ENCODE data around the gene PEPD. TPM values are rescaled to one million over a fixed set of nuclear protein-coding genes. Genes with fewer than 3 reads are reported as not detected.

PEPD gene
- total and polyA plus RNA-seq, 10 of the 15 experiments (the other 5 are each of a cell fraction or from before 2014, with no cell fraction given) = 1.4 to 52.0 (median 20.2) TPM

DNA sequence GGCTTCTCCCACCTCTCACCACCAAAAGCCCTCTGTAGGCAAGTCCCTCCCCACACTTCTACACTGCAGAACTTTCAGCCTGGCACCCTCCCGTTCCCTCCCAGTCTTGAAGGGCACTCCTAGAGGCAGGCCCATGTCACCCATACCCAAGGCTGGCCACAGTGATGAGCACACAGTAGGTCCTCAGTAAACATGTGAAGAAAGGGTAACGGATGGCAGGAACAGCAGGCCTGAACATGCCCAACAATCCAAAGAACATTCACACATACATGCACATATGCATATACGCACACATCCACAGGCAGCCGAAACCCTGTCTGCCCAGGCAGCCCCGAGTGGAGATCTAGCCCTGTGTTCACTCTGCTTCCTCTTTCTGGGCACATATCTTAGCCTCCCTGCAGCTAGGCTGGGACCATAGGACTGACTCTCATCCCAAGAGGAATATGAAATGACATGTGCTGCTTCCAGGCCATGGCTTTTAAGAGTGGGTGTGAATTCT lies 92.9 kb downstream of the PEPD start:
- intact Hi-C loops (cut with micrococcal nuclease; ENCODE audit: unreplicated experiment) (no loop called here), in situ Hi-C loops (cut with MboI) (no loop called here)
- no peaks in the 10 kb centered on the region for H4K20me1 ChIP-seq (ENCODE audit: control insufficient read depth, insufficient read depth)
- H3K27me3 ChIP-seq (replicated peaks in 1 of 2; ENCODE audit: control insufficient read depth in 2 of 2, insufficient read depth in 2 of 2, low read length in 1 of 2) = no peaks in the 10 kb centered on the region
- no peaks in the 10 kb centered on the region for H3K79me2 ChIP-seq (ENCODE audit: control insufficient read depth, insufficient read depth, low read length)
- no TSS peak for BruUV-seq (replicated peaks)
- SMC1A ChIA-PET (ENCODE audit: uncharacterized antibody, unreplicated experiment) = no interaction called here
- no peak overlapping the region for H3K4me2 ChIP-seq (ENCODE audit: control insufficient read depth, insufficient read depth)
- POLR2A ChIA-PET = no interaction called here
- DNase-seq (ENCODE audit: low read depth, low spot score) = no peak
- H3K4me3 ChIP-seq = no peak overlapping the region
- CTCF ChIA-PET = interaction anchor here (1.5 kb wide), 1 partner anchor 12 kb away, joined by 3 read pairs; no protein-coding TSS in a partner anchor
- RAD21 ChIA-PET (ENCODE audit: unreplicated experiment) = no interaction called here
- no peaks in the 10 kb centered on the region for H3K4me1 ChIP-seq (ENCODE audit: control insufficient read depth, insufficient read depth, low read length)
- TF ChIP-seq EP300 (IDR thresholded peaks at IDR 0.05; ENCODE audit: borderline replicate concordance in 1 of 2, control insufficient read depth in 1 of 2, low read depth in 2 of 2, low read length in 2 of 2) = no peak
- no peak for TF ChIP-seq EGR1 (IDR thresholded peaks at IDR 0.05; ENCODE audit: borderline replicate concordance in 1 of 2, low read depth in 2 of 2, low read length in 2 of 2)
- no peak for TF ChIP-seq SIN3A (IDR thresholded peaks at IDR 0.05; ENCODE audit: low read depth, low read length)
- TF ChIP-seq BACH1 (IDR thresholded peaks at IDR 0.05; ENCODE audit: borderline replicate concordance) = no peak
- no peak for TF ChIP-seq RAD21 (IDR thresholded peaks at IDR 0.05; ENCODE audit: insufficient read depth, low read depth, low read length)
- TF ChIP-seq ZNF274 (IDR thresholded peaks at IDR 0.05; ENCODE audit: insufficient read depth, insufficient read length) = no peak
- no peak for TF ChIP-seq TCF3 (IDR thresholded peaks at IDR 0.05; ENCODE audit: borderline replicate concordance, insufficient read depth, low read depth, low read length)
- no peak for TF ChIP-seq BCL11A (IDR thresholded peaks at IDR 0.05; ENCODE audit: low read depth, low read length)
- TF ChIP-seq ZNF217 (IDR thresholded peaks at IDR 0.05) = no peak
- no peak for TF ChIP-seq TAF1 (IDR thresholded peaks at IDR 0.05; ENCODE audit: borderline replicate concordance, low read depth, low read length)
- TF ChIP-seq SMARCA5 (IDR thresholded peaks at IDR 0.05) = no peak
- no peak for TF ChIP-seq ZBED1 (IDR thresholded peaks at IDR 0.05; ENCODE audit: borderline replicate concordance)
- TF ChIP-seq ZBTB11 (CRISPR knock-in tag; IDR thresholded peaks at IDR 0.05) = no peak
- no peak for ATAC-seq
- no peak for FAIRE-seq
- WGBS (ENCODE audit: insufficient coverage, insufficient replicate concordance, low lambda C conversion rate, missing lambda C conversion rate) = 53% methylated on average over 5 of the region's 5 CpGs
- no peak overlapping the region for H3K9ac ChIP-seq (ENCODE audit: control insufficient read depth, insufficient read depth, low read length)
- H2AFZ ChIP-seq (ENCODE audit: control insufficient read depth, low read depth, low read length) = no peak overlapping the region
- no peaks in the 10 kb centered on the region for H3K36me3 ChIP-seq (ENCODE audit: control insufficient read depth in 2 of 2, insufficient read depth in 2 of 2, low read length in 1 of 2)
- H3K9me3 ChIP-seq (replicated peaks; ENCODE audit: control insufficient read depth, insufficient read depth, low read length) = no peaks in the 10 kb centered on the region
- H3K27ac ChIP-seq (ENCODE audit: control insufficient read depth, insufficient read depth) = no peak overlapping the region
